ENCODE measurements around the gene PROZ.

PROZ gene

DNA sequence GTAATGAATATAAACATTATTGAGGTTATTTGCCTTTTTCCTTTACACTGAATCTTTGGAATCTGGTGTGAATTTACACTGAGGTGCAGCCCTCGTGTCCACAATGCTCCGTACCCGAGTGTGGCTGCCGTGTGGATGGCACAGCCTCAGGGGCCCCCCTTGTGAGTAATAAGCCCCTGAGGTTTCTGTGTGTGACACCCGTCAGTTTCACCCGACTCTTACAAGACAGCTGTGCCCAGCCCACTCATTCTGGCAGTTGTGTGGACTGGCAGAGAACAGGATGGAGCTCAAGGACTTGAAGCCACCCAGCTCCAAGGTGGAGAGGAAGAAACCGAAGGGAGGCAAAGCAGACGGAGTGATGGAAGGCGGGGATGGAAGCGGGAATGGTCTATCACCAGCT is 7.8 kb downstream of the PROZ start:
- H3K4me3 Mint-ChIP-seq: no peak overlapping the region
- peaks cover 20% of the 10 kb centered on the region for H3K36me3 Mint-ChIP-seq (ENCODE audit: low read depth)
- H3K27ac Mint-ChIP-seq: no peak overlapping the region
- H3K27me3 Mint-ChIP-seq: peaks cover 32% of the 10 kb centered on the region
- no peaks in the 10 kb centered on the region for H3K9me3 Mint-ChIP-seq
- intact Hi-C loops (cut with micrococcal nuclease): no loop called here
- H3K4me1 Mint-ChIP-seq (ENCODE audit: low read depth): peaks cover 11% of the 10 kb centered on the region

DNA sequence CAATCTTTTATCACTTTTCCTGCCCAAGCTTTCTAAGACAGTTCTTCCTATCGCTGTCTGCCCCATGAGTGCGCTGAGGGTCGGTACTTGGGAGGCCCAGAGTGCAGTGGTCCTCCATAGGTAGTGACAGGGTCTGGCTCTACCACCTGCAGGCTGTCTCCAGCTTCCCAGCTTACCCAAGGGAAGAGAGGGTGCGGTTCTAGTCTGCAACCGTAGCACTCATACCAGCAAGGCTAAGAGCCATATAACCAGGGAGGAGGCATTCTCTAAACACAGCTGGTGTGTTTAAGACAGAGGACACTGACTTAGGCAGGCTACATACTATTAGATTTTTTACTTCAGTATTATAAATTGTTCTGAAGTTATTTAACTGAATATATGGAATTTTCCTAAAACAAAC is 8.2 kb downstream of the PROZ start:
- intact Hi-C loops (cut with micrococcal nuclease): no loop called here
- Mint-ChIP-seq H3K27me3 (peaks cover 28% of the 10 kb centered on the region), H3K4me1 (ENCODE audit: low read depth) (peaks cover 13% of the 10 kb centered on the region), H3K27ac (no peak overlapping the region), H3K9me3 (no peaks in the 10 kb centered on the region), H3K36me3 (ENCODE audit: low read depth) (peaks cover 24% of the 10 kb centered on the region), H3K4me3 (no peak overlapping the region)

DNA sequence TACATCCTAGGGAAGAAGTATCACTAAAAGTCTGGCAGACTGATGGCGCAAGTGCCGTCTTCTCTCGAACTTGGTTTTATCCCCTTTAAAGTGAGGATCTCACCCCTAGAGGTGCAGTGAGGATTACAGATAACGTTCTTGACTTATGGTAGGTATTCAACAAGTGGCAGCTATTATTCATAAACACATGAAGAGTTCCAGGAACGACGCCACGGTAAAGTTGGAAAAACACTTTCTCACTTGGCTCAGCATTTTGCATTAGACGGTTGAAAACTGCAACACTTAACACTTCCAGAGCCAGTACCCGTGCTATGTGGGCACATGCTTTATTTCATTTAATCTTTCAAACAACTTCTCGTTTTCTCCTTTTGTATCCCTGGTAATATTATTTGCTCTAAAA is 8.7 kb downstream of the PROZ start:
- Mint-ChIP-seq H3K36me3 (ENCODE audit: low read depth) (peaks cover 29% of the 10 kb centered on the region), H3K9me3 (no peaks in the 10 kb centered on the region), H3K4me1 (ENCODE audit: low read depth) (peaks cover 14% of the 10 kb centered on the region), H3K27me3 (peaks cover 28% of the 10 kb centered on the region), H3K27ac (no peak overlapping the region), H3K4me3 (no peak overlapping the region)
- intact Hi-C loops (cut with micrococcal nuclease): no loop called here

DNA sequence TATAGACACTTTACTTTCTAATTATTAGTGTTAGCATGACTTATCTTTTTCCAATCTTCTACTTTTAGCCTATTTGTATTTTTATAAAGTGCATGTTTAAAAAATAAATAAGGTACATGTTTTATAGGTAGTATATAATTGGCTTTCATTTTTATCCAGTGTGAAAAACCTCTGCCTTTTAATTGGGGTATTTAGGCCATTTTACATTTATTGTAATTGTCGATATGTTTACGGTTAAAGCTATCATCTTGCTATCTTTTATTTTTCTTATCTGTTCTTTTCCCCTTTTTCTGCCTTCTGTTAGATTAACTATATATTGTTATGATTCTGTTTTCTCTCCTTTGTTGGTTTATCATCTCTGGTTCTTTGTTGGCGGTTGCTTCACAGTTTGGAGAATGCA is 9.1 kb downstream of the PROZ start:
- Mint-ChIP-seq H3K27ac (no peak overlapping the region), H3K36me3 (ENCODE audit: low read depth) (peaks cover 33% of the 10 kb centered on the region), H3K27me3 (peaks cover 28% of the 10 kb centered on the region), H3K9me3 (no peaks in the 10 kb centered on the region), H3K4me3 (no peak overlapping the region), H3K4me1 (ENCODE audit: low read depth) (peaks cover 14% of the 10 kb centered on the region)
- intact Hi-C loops (cut with micrococcal nuclease): no loop called here

DNA sequence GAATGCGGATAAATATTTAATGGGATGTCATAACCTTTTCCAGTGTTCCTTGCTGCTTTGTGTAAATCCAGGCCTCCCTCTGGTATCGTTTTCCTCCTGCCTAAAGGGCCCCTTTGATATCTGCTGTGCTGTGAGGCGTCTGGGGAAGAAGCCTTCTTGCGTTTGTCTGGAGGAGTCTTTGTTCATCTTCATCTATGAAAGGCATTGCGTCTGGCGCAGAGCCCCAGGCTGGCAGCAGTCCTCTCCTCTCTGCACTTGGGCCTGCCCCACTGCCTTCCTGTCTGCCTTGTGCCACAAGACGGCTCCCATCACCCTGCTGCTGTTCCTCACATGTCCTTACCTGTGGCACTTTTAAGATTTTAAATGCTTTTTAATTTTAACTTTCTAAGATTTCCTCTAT is 9.8 kb downstream of the PROZ start:
- Mint-ChIP-seq H3K27me3 (peaks cover 22% of the 10 kb centered on the region), H3K4me1 (ENCODE audit: low read depth) (peaks cover 19% of the 10 kb centered on the region), H3K9me3 (no peaks in the 10 kb centered on the region), H3K4me3 (no peak overlapping the region), H3K36me3 (ENCODE audit: low read depth) (peaks cover 38% of the 10 kb centered on the region), H3K27ac (no peak overlapping the region)
- intact Hi-C loops (cut with micrococcal nuclease): no loop called here

DNA sequence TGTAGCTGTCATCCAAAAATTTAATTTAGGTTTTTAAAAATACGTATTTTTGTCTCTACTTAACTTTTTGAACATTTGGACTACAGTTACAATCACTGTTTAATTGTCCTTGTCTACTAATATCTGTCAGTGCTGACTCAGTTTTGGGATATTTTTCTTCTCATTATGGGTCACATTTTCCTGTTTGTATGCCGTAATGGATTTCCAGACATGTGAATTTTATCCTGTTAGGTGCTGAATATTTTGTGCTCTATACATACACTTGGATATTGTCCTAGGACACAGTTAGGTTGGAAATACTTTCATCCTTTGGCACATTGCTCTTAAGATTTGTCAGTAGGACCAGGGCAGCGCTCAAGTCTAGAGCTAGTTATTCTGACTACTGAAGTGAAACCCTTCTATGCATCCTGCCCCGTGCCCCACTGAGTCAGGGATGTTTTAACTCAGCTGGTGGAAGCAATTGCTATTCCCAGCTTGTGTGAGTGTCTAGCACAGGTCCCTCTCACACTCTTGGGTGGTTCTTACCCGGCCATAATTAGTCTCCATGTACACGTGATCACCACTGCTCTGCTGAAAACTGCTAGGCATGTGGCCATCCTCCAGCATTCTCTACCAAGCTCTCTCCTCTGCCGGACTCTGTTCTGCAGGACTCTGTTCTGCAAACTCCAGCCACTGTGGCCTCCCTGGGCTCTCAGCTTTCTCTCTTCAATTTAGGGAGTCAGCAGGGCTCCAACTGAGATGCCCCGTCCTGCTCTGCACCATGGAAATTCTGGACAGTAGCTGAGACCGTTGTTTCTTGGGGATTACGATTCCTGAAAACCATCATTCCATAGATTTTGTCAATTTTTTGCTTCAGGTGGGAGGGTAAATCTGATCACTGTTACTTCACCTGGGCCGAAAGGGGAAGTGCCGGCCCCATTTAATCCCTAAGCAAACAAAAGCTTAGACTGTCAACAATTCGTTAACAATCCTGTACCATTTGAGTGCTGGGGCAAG is 11.1 kb downstream of the PROZ start:
- intact Hi-C loops (cut with micrococcal nuclease): no loop called here
- Mint-ChIP-seq H3K9me3 (no peaks in the 10 kb centered on the region), H3K36me3 (ENCODE audit: low read depth) (peaks cover 45% of the 10 kb centered on the region), H3K4me1 (ENCODE audit: low read depth) (peaks cover 25% of the 10 kb centered on the region), H3K4me3 (no peak overlapping the region), H3K27me3 (peaks cover 10% of the 10 kb centered on the region), H3K27ac (no peak overlapping the region)

DNA sequence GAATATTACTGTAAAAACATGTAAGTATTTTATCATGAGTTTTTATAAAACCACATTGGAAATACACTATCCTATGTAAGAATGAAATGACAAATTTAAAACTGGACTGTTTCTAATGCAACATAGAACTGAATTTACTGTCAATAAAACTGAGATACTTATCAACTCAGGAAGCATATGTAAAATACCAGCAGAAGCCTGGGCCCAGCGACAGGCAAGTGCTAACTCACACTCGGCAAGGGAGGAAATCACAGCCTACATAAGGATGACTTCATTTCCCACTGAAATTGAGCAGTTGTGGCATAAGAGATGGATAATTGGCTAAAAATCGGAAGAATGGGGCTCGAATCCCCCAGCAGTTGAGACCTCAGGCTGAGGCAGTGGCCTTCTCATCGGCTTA is 12.1 kb downstream of the PROZ start:
- no peak overlapping the region for H3K27ac Mint-ChIP-seq
- peaks cover under 1% of the 10 kb centered on the region for H3K9me3 Mint-ChIP-seq
- H3K4me1 Mint-ChIP-seq (ENCODE audit: low read depth): peaks cover 28% of the 10 kb centered on the region
- H3K36me3 Mint-ChIP-seq (ENCODE audit: low read depth): peaks cover 54% of the 10 kb centered on the region
- peaks cover 2% of the 10 kb centered on the region for H3K27me3 Mint-ChIP-seq
- H3K4me3 Mint-ChIP-seq: no peak overlapping the region
- intact Hi-C loops (cut with micrococcal nuclease): no loop called here

DNA sequence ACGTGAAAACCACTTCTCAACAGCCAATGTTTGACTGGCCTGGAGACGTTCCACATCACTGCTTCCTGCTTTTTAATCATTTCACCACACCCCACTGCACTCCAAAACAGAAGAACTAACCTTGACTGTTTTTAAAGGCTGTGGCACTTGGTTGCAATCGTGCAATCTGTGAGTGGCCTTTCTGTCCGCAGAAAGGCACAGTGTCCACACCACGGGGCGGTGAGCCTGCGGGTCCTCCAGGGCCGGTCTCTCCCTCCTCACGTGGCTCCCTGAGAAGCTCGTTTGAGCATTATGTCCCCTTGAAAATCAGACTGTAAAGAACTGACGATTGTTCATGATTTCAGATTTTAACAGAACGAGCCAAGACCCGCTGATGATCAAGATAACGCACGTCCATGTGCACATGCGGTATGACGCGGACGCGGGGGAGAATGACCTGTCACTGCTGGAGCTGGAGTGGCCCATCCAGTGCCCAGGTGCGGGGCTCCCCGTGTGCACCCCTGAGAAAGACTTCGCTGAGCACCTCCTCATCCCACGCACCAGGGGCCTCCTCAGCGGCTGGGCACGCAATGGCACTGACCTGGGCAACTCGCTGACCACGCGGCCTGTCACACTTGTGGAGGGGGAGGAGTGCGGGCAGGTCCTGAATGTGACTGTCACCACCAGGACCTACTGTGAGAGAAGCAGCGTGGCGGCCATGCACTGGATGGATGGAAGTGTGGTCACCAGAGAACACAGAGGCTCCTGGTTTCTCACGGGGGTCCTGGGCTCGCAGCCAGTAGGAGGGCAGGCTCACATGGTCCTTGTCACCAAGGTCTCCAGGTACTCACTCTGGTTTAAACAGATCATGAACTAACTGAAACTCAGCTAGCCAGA is 13.0 kb downstream of the PROZ start:
- Mint-ChIP-seq H3K4me1 (ENCODE audit: low read depth) (peaks cover 38% of the 10 kb centered on the region), H3K36me3 (ENCODE audit: low read depth) (peaks cover 64% of the 10 kb centered on the region), H3K9me3 (peaks cover 10% of the 10 kb centered on the region), H3K27me3 (no peaks in the 10 kb centered on the region), H3K4me3 (no peak overlapping the region), H3K27ac (peak overlapping the region; percentile 35)
- intact Hi-C loops (cut with micrococcal nuclease): no loop called here

DNA sequence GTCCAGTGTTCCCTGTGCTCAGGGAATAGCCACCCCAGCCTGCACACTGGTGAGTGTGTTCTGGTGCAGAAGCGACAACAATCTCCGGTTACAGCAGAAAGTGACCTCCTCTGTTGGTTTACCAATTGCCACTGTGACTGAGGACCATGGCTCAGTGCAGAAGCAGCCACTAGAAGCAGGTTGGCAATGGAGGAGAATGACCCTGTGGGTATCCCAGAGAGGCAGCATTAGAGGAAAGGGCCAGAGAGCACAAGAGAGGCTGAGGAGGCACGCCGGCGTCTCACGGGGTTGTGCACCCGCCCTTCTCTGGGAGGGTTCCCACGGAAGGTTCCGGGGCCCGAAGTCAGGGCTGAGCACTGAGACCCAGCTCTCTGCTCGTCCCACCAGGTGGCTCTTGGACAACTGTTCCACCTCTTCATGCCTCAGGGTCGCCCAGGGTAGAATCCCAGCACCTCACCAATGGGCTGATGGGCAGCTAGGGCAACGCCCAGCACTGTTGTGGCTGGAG is 14.0 kb downstream of the PROZ start:
- no peak overlapping the region for H3K27ac Mint-ChIP-seq
- H3K4me1 Mint-ChIP-seq (ENCODE audit: low read depth): peaks cover 39% of the 10 kb centered on the region
- H3K4me3 Mint-ChIP-seq: no peak overlapping the region
- intact Hi-C loops (cut with micrococcal nuclease): no loop called here
- no peaks in the 10 kb centered on the region for H3K27me3 Mint-ChIP-seq
- H3K36me3 Mint-ChIP-seq (ENCODE audit: low read depth): peaks cover 72% of the 10 kb centered on the region
- peaks cover 13% of the 10 kb centered on the region for H3K9me3 Mint-ChIP-seq

DNA sequence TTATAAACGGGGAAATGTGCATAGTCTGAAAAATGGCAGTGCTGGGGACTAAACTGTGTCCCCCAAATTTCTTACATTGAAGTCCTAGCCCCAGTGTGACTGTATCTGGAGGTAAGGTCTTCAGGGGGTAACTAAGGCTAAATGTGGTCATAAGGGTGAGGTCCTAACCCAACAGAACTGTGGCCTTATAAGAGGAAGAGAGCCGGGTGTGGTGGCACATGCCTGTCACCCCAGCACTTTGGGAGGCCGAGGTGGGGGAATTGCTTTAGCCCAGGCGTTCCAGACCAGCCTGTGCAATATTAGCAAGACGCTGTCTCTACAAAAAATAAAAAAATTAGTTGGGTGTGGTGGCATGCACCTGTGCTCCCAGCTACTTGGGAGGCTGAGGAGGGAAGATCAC is 17.8 kb downstream of the PROZ start:
- Mint-ChIP-seq H3K4me3 (peak overlapping the region; percentile 6), H3K27me3 (no peaks in the 10 kb centered on the region), H3K4me1 (ENCODE audit: low read depth) (peaks cover 30% of the 10 kb centered on the region), H3K9me3 (peaks cover 13% of the 10 kb centered on the region), H3K27ac (peak overlapping the region; percentile 93), H3K36me3 (ENCODE audit: low read depth) (peaks cover 90% of the 10 kb centered on the region)
- intact Hi-C loops (cut with micrococcal nuclease): loop anchor here (1.0 kb wide), 1 partner anchor 23 kb away; no protein-coding TSS in a partner anchor

DNA sequence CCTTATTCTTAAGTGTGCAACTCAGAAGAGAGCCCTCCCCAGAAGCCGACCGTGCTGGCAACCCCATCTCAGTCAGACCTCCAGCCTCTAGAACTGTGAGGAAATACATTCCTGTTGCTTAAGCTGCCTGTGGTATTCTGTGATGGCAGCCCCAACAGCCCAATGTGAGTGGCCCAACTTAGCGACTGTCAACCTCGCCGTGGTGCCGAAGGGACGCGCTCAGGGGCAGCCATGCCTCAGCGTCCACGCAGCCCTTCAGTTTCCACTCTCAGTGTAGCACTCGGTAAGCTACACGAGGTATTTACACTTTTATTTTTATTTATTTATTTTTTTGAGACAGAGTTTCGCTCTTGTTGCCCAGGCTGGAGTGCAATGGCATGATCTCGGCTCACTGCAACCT is 18.4 kb downstream of the PROZ start:
- Mint-ChIP-seq H3K27me3 (no peaks in the 10 kb centered on the region), H3K27ac (peak overlapping the region; percentile 93), H3K9me3 (peaks cover 13% of the 10 kb centered on the region), H3K4me3 (no peak overlapping the region), H3K4me1 (ENCODE audit: low read depth) (peaks cover 25% of the 10 kb centered on the region), H3K36me3 (ENCODE audit: low read depth) (peaks cover 89% of the 10 kb centered on the region)
- intact Hi-C loops (cut with micrococcal nuclease): loop anchor here (1.0 kb wide), 1 partner anchor 24 kb away; no protein-coding TSS in a partner anchor

DNA sequence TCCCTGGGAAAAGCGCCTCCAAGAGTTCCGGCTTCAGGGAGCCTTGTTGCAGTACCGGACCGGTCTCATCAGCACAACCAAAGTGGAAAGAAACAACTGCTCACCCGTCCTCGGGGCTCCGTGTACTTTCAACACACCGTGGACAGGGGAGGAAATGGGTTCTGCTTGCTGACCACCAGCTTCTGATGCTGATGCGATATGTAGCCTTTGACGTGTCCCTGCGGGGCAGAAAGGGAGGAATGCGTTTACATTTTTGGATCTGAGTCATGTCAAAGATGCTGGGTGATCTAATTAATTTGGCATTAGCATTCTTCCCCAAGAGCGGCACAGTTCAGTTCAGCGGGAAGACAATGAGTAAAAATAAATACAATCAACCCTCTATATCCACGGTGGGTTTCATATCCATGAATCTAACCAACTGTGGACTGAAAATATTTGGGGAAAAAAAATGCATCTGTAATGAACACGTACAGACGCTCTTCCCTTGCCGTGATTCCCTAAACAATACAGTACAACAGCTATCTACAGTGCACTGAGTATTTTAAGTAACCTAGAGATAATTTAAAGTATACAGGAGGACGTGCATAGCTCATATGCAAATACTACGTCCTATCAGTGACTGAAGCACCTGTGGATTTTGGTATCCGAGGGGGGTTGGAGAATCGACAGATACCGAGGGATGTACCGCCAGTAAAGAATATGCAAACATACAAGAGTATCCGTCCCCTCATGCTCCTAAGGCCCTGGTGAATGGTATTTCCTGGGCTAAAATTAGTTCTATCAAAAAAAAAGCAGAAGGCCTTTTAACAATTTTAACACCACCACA is 19.8 kb downstream of the PROZ start:
- peaks cover 13% of the 10 kb centered on the region for H3K9me3 Mint-ChIP-seq
- no peaks in the 10 kb centered on the region for H3K27me3 Mint-ChIP-seq
- H3K4me1 Mint-ChIP-seq (ENCODE audit: low read depth): peaks cover 20% of the 10 kb centered on the region
- peaks cover 91% of the 10 kb centered on the region for H3K36me3 Mint-ChIP-seq (ENCODE audit: low read depth)
- intact Hi-C loops (cut with micrococcal nuclease): no loop called here
- no peak overlapping the region for H3K27ac Mint-ChIP-seq
- H3K4me3 Mint-ChIP-seq: no peak overlapping the region

DNA sequence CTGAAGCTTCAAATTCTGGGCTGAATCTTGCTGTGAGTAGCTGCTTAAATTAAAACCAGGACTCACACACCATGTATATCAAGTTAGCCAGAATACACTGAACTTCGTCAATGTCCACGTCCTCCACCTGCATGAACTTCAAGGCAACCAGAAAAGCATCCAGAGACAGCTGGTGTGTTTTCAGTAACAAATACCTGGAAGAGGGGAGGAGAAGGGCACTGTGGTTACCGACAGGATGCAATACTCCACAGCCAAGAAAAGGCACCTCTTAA is 20.4 kb downstream of the PROZ start:
- intact Hi-C loops (cut with micrococcal nuclease): no loop called here
- H3K27me3 Mint-ChIP-seq: no peaks in the 10 kb centered on the region
- peaks cover 19% of the 10 kb centered on the region for H3K4me1 Mint-ChIP-seq (ENCODE audit: low read depth)
- peaks cover 13% of the 10 kb centered on the region for H3K9me3 Mint-ChIP-seq
- H3K27ac Mint-ChIP-seq: no peak overlapping the region
- peaks cover 97% of the 10 kb centered on the region for H3K36me3 Mint-ChIP-seq (ENCODE audit: low read depth)
- no peak overlapping the region for H3K4me3 Mint-ChIP-seq

Data from dendritic cell treated with granulocyte-macrophage colony-stimulating factor and Interleukin-4, amounts not matched to agents 40 ng/mL and 50 ng/mL, for 4 days (primary cell).